Measurements from ENCODE around the gene METTL8. TPM values are rescaled to one million over a fixed set of nuclear protein-coding genes. Genes with fewer than 3 reads are reported as not detected.
A peak's percentile ranks its signal among the peaks of the same experiment; 100 is the strongest.
"Not testable (repeated sequence)": the region's sequence is repeated elsewhere in the genome, so short reads cannot be mapped to it uniquely, and the experiment has no call there.

METTL8 gene
- total and polyA plus RNA-seq, 8 donors, result 3.6 to 42.9 (median 7.0) TPM

DNA sequence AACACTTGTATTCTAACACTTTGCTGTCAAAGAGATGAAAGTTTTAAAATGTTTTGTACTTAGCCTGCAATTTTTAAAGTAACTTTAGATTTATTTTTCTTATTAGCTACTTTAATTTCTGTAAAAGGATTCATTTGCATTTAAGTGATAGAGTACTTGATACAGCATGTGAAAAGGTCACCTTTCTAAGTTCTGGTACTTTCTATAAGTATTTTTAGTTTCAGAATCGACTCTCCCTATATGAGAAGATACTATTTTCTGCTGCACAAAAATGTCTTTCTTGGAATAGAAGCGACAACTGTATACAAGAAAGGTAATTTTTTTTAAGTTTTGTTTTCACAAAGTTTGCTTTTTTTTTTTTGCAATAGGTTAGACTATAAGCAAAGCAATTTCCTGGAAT lies 72.9 kb downstream of the METTL8 start:
- H3K4me1 ChIP-seq, result no peaks in the 10 kb centered on the region
- intact Hi-C loops (cut with DNase I; ENCODE audit: low total_unique reads), result no loop called here
- H3K36me3 ChIP-seq, result peaks cover 0 to 14% (median 7%) of the 10 kb centered on the region in 4 donors
- 85 to 92% (median 87%) methylated on average over 2 of the region's 2 CpGs for whole genome bisulfite sequencing, 5 donors
- H3K4me3 ChIP-seq, result no peak overlapping the region
- no peak for DNase-seq
- no peak overlapping the region for H3K27ac ChIP-seq
- no peaks in the 10 kb centered on the region for H3K27me3 ChIP-seq
- TF ChIP-seq EP300 (IDR thresholded peaks at IDR 0.05) (no peak), POLR2AphosphoS5 (IDR thresholded peaks at IDR 0.05) (no peak), POLR2A (IDR thresholded peaks at IDR 0.05) (no peak)
- TF ChIP-seq, protein P1, sequence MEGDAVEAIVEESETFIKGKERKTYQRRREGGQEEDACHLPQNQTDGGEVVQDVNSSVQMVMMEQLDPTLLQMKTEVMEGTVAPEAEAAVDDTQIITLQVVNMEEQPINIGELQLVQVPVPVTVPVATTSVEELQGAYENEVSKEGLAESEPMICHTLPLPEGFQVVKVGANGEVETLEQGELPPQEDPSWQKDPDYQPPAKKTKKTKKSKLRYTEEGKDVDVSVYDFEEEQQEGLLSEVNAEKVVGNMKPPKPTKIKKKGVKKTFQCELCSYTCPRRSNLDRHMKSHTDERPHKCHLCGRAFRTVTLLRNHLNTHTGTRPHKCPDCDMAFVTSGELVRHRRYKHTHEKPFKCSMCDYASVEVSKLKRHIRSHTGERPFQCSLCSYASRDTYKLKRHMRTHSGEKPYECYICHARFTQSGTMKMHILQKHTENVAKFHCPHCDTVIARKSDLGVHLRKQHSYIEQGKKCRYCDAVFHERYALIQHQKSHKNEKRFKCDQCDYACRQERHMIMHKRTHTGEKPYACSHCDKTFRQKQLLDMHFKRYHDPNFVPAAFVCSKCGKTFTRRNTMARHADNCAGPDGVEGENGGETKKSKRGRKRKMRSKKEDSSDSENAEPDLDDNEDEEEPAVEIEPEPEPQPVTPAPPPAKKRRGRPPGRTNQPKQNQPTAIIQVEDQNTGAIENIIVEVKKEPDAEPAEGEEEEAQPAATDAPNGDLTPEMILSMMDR (IDR thresholded peaks at IDR 0.05), result no peak
- peaks cover 0 to 3% (median 1%) of the 10 kb centered on the region in 4 donors for H3K9me3 ChIP-seq

- 100% methylated on average over 3 of the region's 3 CpGs for WGBS, 5 donors
- H3K27me3 ChIP-seq; H3K4me3 ChIP-seq; DNase-seq; H3K4me1 ChIP-seq; H3K36me3 ChIP-seq; H3K27ac ChIP-seq; H3K9me3 ChIP-seq; intact Hi-C loops (cut with DNase I; ENCODE audit: low total_unique reads): not testable (repeated sequence)
Measured at GRCh38 chr2:171353746-171354145, 80.0 kb downstream of the METTL8 start.

DNA sequence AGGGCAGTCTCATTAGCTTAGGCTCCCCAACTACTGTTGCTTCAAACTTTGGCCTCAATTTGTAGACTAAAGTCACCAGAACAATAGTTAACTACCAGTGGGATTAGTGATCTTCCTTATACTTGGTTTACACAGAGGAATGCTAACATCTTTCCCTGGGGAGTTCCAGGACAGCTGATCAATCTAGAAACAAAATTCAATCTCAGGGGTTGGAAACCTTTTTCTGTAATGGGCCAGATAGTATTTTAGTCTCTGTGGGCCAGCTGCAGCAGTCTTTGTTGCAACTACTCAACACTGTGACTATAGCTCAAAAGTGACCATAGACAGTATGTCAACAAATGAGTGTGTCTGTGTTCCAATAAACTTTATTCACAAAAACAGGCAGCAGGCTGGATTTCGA lies 85.7 kb downstream of the METTL8 start:
- no peaks in the 10 kb centered on the region for H3K36me3 ChIP-seq
- H3K4me3 ChIP-seq, result no peak overlapping the region
- H3K27me3 ChIP-seq, result no peaks in the 10 kb centered on the region
- WGBS, 5 donors, result 58 to 83% (median 81%) methylated on average over 1 of the region's 1 CpG
- H3K4me1 ChIP-seq, result peaks cover 0 to 22% (median 15%) of the 10 kb centered on the region in 4 donors
- TF ChIP-seq POLR2AphosphoS5 (IDR thresholded peaks at IDR 0.05), result no peak
- TF ChIP-seq, protein P1 (IDR thresholded peaks at IDR 0.05), result no peak
- no peak for TF ChIP-seq POLR2A (IDR thresholded peaks at IDR 0.05)
- TF ChIP-seq EP300 (IDR thresholded peaks at IDR 0.05), result no peak
- intact Hi-C loops (cut with DNase I; ENCODE audit: low total_unique reads), result no loop called here
- DNase-seq, result no peak
- peak overlapping the region in 2 of 5 donors; percentile 22 to 70 for H3K27ac ChIP-seq
- H3K9me3 ChIP-seq, result no peaks in the 10 kb centered on the region

- Histone ChIP-seq H3K9me3 (no peaks in the 10 kb centered on the region), H3K27ac (peak overlapping the region in 2 of 5 donors; percentile 22 to 70), H3K36me3 (no peaks in the 10 kb centered on the region), H3K27me3 (no peaks in the 10 kb centered on the region), H3K4me3 (no peak overlapping the region), H3K4me1 (peaks cover 0 to 22% (median 15%) of the 10 kb centered on the region in 4 donors)
- no peak for TF ChIP-seq POLR2A (IDR thresholded peaks at IDR 0.05)
- no peak for TF ChIP-seq EP300 (IDR thresholded peaks at IDR 0.05)
- TF ChIP-seq, protein P1 (IDR thresholded peaks at IDR 0.05), result no peak
- no peak for TF ChIP-seq POLR2AphosphoS5 (IDR thresholded peaks at IDR 0.05)
- DNase-seq, result peak in 1 of 2 donors; percentile 14
- WGBS, 5 donors, result 47 to 65% (median 62%) methylated on average over 3 of the region's 3 CpGs
- intact Hi-C loops (cut with DNase I; ENCODE audit: low total_unique reads), result no loop called here
Measured at GRCh38 chr2:171347591-171348032, 86.2 kb downstream of the METTL8 start.

GRCh38 chr2:171346723-171347557 lies 86.8 kb downstream of the METTL8 start:
- intact Hi-C loops (cut with DNase I; ENCODE audit: low total_unique reads), result no loop called here
- WGBS, 5 donors, result 60 to 70% (median 67%) methylated on average over 10 of the region's 10 CpGs
- H3K27ac ChIP-seq, result peak overlapping the region in 2 of 5 donors; percentile 8 to 70
- no peak overlapping the region for H3K4me3 ChIP-seq
- no peak for DNase-seq
- no peaks in the 10 kb centered on the region for H3K27me3 ChIP-seq
- no peaks in the 10 kb centered on the region for H3K9me3 ChIP-seq
- TF ChIP-seq, protein P1 (IDR thresholded peaks at IDR 0.05), result no peak
- TF ChIP-seq EP300 (IDR thresholded peaks at IDR 0.05) (no peak), POLR2A (IDR thresholded peaks at IDR 0.05) (no peak), POLR2AphosphoS5 (IDR thresholded peaks at IDR 0.05) (no peak)
- no peaks in the 10 kb centered on the region for H3K36me3 ChIP-seq
- peaks cover 0 to 22% (median 15%) of the 10 kb centered on the region in 4 donors for H3K4me1 ChIP-seq
